WTC11 (cell line): Measurements from ENCODE around the gene NUP210L. TPM values are rescaled to one million over a fixed set of nuclear protein-coding genes. Genes with fewer than 3 reads are reported as not detected.

ENCODE experiments used
- ATAC-seq: fragments of 200-7000 bp; cut with Tn5 transposase; 2 replicates; pipeline ENCODE4 v1.10.0; 2021; ENCODE audit warnings: mild to moderate bottlenecking, moderate library complexity
- CTCF ChIA-PET: fragments of 300-600 bp; sonication (Branson Sonifier 250); formaldehyde crosslinking; loops from one replicate; lab custom pipeline; 2021; ENCODE audit warnings: antibody characterized with exemption; lab: Charles Lee
- POLR2A ChIA-PET: fragments of 350-600 bp; sonication (Branson Sonifier 250); formaldehyde crosslinking; loops from one replicate; lab custom pipeline; 2021; ENCODE audit warnings: antibody characterized with exemption; lab: Charles Lee
- DNase-seq: peaks from one replicate; pipeline ENCODE4 v3.0.0; 2021; ENCODE audit warnings: low spot score
- H3K27ac Mint-ChIP-seq: 2 replicates; pipeline ENCODE4 v1.8.0; 2021; ENCODE audit warnings: mixed read lengths
- H3K27me3 Mint-ChIP-seq: 2 replicates; pipeline ENCODE4 v1.8.0; 2021; ENCODE audit warnings: low read depth, mild to moderate bottlenecking, moderate library complexity, mixed read lengths
- H3K36me3 Mint-ChIP-seq: 2 replicates; pipeline ENCODE4 v1.8.0; 2021; ENCODE audit warnings: mixed read lengths
- H3K4me1 Mint-ChIP-seq: 2 replicates; pipeline ENCODE4 v1.8.0; 2022; ENCODE audit warnings: mixed read lengths
- H3K4me3 Mint-ChIP-seq: 2 replicates; pipeline ENCODE4 v1.8.0; 2021; ENCODE audit warnings: mild to moderate bottlenecking, moderate library complexity, mixed read lengths
- H3K9me3 Mint-ChIP-seq: 2 replicates; pipeline ENCODE4 v1.8.0; 2021; ENCODE audit warnings: mixed read lengths
- AR ChIP-seq: fragments of 250-450 bp; sonication (Bioruptor Pico); IDR thresholded peaks from 2 replicates; pipeline ENCODE4 v1.9.0; 2021; ENCODE audit warnings: mild to moderate bottlenecking
- ATF3 ChIP-seq: sonication (generic); formaldehyde crosslinking; conservative IDR thresholded peaks from 2 replicates; pipeline ENCODE4 v1.8.1; 2022; ENCODE audit warnings: mild to moderate bottlenecking, missing genetic modification reagents
- CBFB ChIP-seq: sonication (generic); formaldehyde crosslinking; IDR thresholded peaks from 2 replicates; pipeline ENCODE4 v1.8.1; 2022; ENCODE audit warnings: mild to moderate bottlenecking, low read depth, missing genetic modification reagents
- CREB1 ChIP-seq: sonication (generic); formaldehyde crosslinking; IDR thresholded peaks from 2 replicates; pipeline ENCODE4 v1.8.0; 2023; ENCODE audit warnings: mild to moderate bottlenecking, missing genetic modification reagents
- CREM ChIP-seq: sonication (generic); formaldehyde crosslinking; IDR thresholded peaks from 2 replicates; pipeline ENCODE4 v1.8.1; 2022; ENCODE audit warnings: mild to moderate bottlenecking, missing genetic modification reagents, moderate library complexity
- E2F5 ChIP-seq: sonication (generic); formaldehyde crosslinking; IDR thresholded peaks from 2 replicates; pipeline ENCODE4 v1.8.1; 2022; ENCODE audit warnings: mild to moderate bottlenecking, moderate library complexity, missing genetic modification reagents
- ETV6 ChIP-seq: sonication (generic); formaldehyde crosslinking; IDR thresholded peaks from 2 replicates; pipeline ENCODE4 v1.8.1; 2022; ENCODE audit warnings: mild to moderate bottlenecking, missing genetic modification reagents
- FOXP1 ChIP-seq: sonication (generic); formaldehyde crosslinking; IDR thresholded peaks from 2 replicates; pipeline ENCODE4 v1.8.0; 2022; ENCODE audit warnings: missing genetic modification reagents, mild to moderate bottlenecking, moderate library complexity, borderline replicate concordance
- GABPB1 ChIP-seq: sonication (generic); formaldehyde crosslinking; IDR thresholded peaks from 2 replicates; pipeline ENCODE4 v1.8.1; 2023; ENCODE audit warnings: mild to moderate bottlenecking, missing genetic modification reagents
- GRHL2 ChIP-seq: fragments of 250-450 bp; sonication (Bioruptor Pico); IDR thresholded peaks from 2 replicates; pipeline ENCODE4 v1.8.0; 2022; ENCODE audit warnings: mild to moderate bottlenecking, moderate library complexity; ENCODE audit not compliant: insufficient replicate concordance, severe bottlenecking
- IRF1 ChIP-seq: sonication (generic); formaldehyde crosslinking; IDR thresholded peaks from 2 replicates; pipeline ENCODE4 v1.8.0; 2023; ENCODE audit warnings: missing genetic modification reagents
- JUN ChIP-seq: sonication (generic); formaldehyde crosslinking; IDR thresholded peaks from 2 replicates; pipeline ENCODE4 v1.8.0; 2023; ENCODE audit warnings: mild to moderate bottlenecking, missing genetic modification reagents
- NFYB ChIP-seq: sonication (generic); formaldehyde crosslinking; conservative IDR thresholded peaks from 2 replicates; pipeline ENCODE4 v1.8.0; 2022; ENCODE audit warnings: low read depth, missing genetic modification reagents
- NR2C2 ChIP-seq: sonication (generic); formaldehyde crosslinking; IDR thresholded peaks from 2 replicates; pipeline ENCODE4 v1.8.0; 2022; ENCODE audit warnings: mild to moderate bottlenecking, missing genetic modification reagents
- NR3C1 ChIP-seq: sonication (generic); formaldehyde crosslinking; conservative IDR thresholded peaks from 2 replicates; pipeline ENCODE4 v1.8.1; 2023; ENCODE audit warnings: low read depth, mild to moderate bottlenecking, missing genetic modification reagents
- PREB ChIP-seq: sonication (generic); formaldehyde crosslinking; IDR thresholded peaks from 2 replicates; pipeline ENCODE4 v1.8.1; 2022; ENCODE audit warnings: mild to moderate bottlenecking, missing genetic modification reagents, moderate library complexity, borderline replicate concordance
- PRRX2 ChIP-seq: fragments of 250-450 bp; sonication (Bioruptor Pico); IDR thresholded peaks from 2 replicates; pipeline ENCODE4 v1.8.0; 2021; ENCODE audit warnings: mild to moderate bottlenecking
- RELA ChIP-seq: sonication (generic); formaldehyde crosslinking; IDR thresholded peaks from 2 replicates; pipeline ENCODE4 v1.8.1; 2022; ENCODE audit warnings: missing genetic modification reagents, mild to moderate bottlenecking, borderline replicate concordance
- SMAD3 ChIP-seq: sonication (generic); formaldehyde crosslinking; IDR thresholded peaks from 2 replicates; pipeline ENCODE4 v1.8.0; 2022; ENCODE audit warnings: missing genetic modification reagents, mild to moderate bottlenecking, borderline replicate concordance
- SMAD4 ChIP-seq: sonication (generic); formaldehyde crosslinking; IDR thresholded peaks from 2 replicates; pipeline ENCODE4 v1.8.0; 2022; ENCODE audit warnings: mild to moderate bottlenecking, missing genetic modification reagents
- SP1 ChIP-seq: sonication (generic); formaldehyde crosslinking; conservative IDR thresholded peaks from 2 replicates; pipeline ENCODE4 v1.8.1; 2022; ENCODE audit warnings: missing genetic modification reagents
- TEAD1 ChIP-seq: sonication (generic); formaldehyde crosslinking; IDR thresholded peaks from 2 replicates; pipeline ENCODE4 v1.8.0; 2022; ENCODE audit warnings: mild to moderate bottlenecking, missing genetic modification reagents
- ZNF121 ChIP-seq: sonication (generic); formaldehyde crosslinking; IDR thresholded peaks from 2 replicates; pipeline ENCODE4 v1.8.0; 2023; ENCODE audit warnings: missing genetic modification reagents
- ZNF219 ChIP-seq: sonication (generic); formaldehyde crosslinking; IDR thresholded peaks from 2 replicates; pipeline ENCODE4 v1.8.0; 2023; ENCODE audit warnings: missing genetic modification reagents, mild to moderate bottlenecking, borderline replicate concordance
- ZNF281 ChIP-seq: sonication (generic); formaldehyde crosslinking; IDR thresholded peaks from 2 replicates; pipeline ENCODE4 v1.8.0; 2023; ENCODE audit warnings: mild to moderate bottlenecking, missing genetic modification reagents
- ZNF396 ChIP-seq: fragments of 250-450 bp; sonication (Bioruptor Pico); IDR thresholded peaks from 2 replicates; pipeline ENCODE4 v1.8.0; 2021; ENCODE audit warnings: mild to moderate bottlenecking, moderate library complexity, borderline replicate concordance
- ZNF671 ChIP-seq: fragments of 250-450 bp; sonication (Bioruptor Pico); IDR thresholded peaks from 2 replicates; pipeline ENCODE4 v1.8.0; 2021; ENCODE audit warnings: mild to moderate bottlenecking
- ZSCAN18 ChIP-seq: fragments of 250-450 bp; sonication (Bioruptor Pico); IDR thresholded peaks from 2 replicates; pipeline ENCODE4 v2.1.2; 2022; ENCODE audit warnings: mild to moderate bottlenecking, moderate library complexity
- total RNA-seq: library from RNA; stranded (reverse); gene quantifications from 3 replicates; pipeline ENCODE4 v1.2.3, GENCODE V29; 2021

The NUP210L gene
- total RNA-seq, 1 experiment from 2014 or later = 0.02 TPM

GRCh38 chr1:154019940-154020339, 134.9 kb downstream of the NUP210L start:
- no peak overlapping the region for H3K27ac Mint-ChIP-seq
- ATAC-seq (no peak), DNase-seq (no peak)
- no peaks in the 10 kb centered on the region; the same call in 1 of the 2 replicates for H3K27me3 Mint-ChIP-seq
- no peak overlapping the region for H3K4me3 Mint-ChIP-seq
- H3K36me3 Mint-ChIP-seq = no peaks in the 10 kb centered on the region
- no peaks in the 10 kb centered on the region for H3K4me1 Mint-ChIP-seq
- ChIA-PET CTCF (no interaction called here), POLR2A (no interaction called here)
- no peaks in the 10 kb centered on the region for H3K9me3 Mint-ChIP-seq
- TF ChIP-seq NR3C1 = no peak
- TF ChIP-seq ZNF281 (CRISPR knock-in tag) = no peak
- TF ChIP-seq SP1 (CRISPR knock-in tag) = no peak
- TF ChIP-seq ZNF396 (CRISPR knock-in tag) = no peak
- no peak for TF ChIP-seq ATF3
- no peak for TF ChIP-seq GRHL2 (CRISPR knock-in tag)
- no peak for TF ChIP-seq JUN (CRISPR knock-in tag)
- TF ChIP-seq ETV6 = no peak
- TF ChIP-seq FOXP1 (CRISPR knock-in tag) = no peak
- TF ChIP-seq NFYB (CRISPR knock-in tag) = no peak
- no peak for TF ChIP-seq GABPB1 (CRISPR knock-in tag)
- TF ChIP-seq ZNF671 (CRISPR knock-in tag) = no peak
- TF ChIP-seq AR (CRISPR knock-in tag) = no peak
- TF ChIP-seq SMAD4 (CRISPR knock-in tag) = no peak
- TF ChIP-seq, all 79 proteins: peak for 0

- no peaks in the 10 kb centered on the region for H3K4me1 Mint-ChIP-seq
- ATAC-seq = no peak
- DNase-seq = no peak
- no peak for TF ChIP-seq ZSCAN18 (CRISPR knock-in tag)
- TF ChIP-seq RELA (CRISPR knock-in tag) = no peak
- no peak for TF ChIP-seq SMAD3 (CRISPR knock-in tag)
- no peak for TF ChIP-seq PREB
- TF ChIP-seq CREB1 (CRISPR knock-in tag) = no peak
- no peak for TF ChIP-seq CBFB
- TF ChIP-seq TEAD1 = no peak
- no peak for TF ChIP-seq NR2C2
- TF ChIP-seq PRRX2 (CRISPR knock-in tag) = no peak
- no peak for TF ChIP-seq E2F5 (CRISPR knock-in tag)
- TF ChIP-seq NFYB (CRISPR knock-in tag) = no peak
- TF ChIP-seq ZNF121 = no peak
- no peak for TF ChIP-seq ZNF219 (CRISPR knock-in tag)
- no peak for TF ChIP-seq CREM (CRISPR knock-in tag)
- no peak for TF ChIP-seq IRF1
- no peak overlapping the region for H3K27ac Mint-ChIP-seq
- H3K9me3 Mint-ChIP-seq = no peaks in the 10 kb centered on the region
- CTCF ChIA-PET = no interaction called here
- no peak overlapping the region for H3K4me3 Mint-ChIP-seq
- POLR2A ChIA-PET = interaction anchor here (0.6 to 0.7 kb wide), 3 partner anchors 108 to 718 kb away, joined by 3 to 5 read pairs (median 4); no protein-coding TSS in a partner anchor
- H3K27me3 Mint-ChIP-seq = no peaks in the 10 kb centered on the region; the same call in 1 of the 2 replicates
- H3K36me3 Mint-ChIP-seq = no peaks in the 10 kb centered on the region
Observed at GRCh38 chr1:154019269-154019668, 135.6 kb downstream of the NUP210L start.
